Suprapubic skin (tissue), 3 donors: ENCODE results near the gene TTC28.

Experiments
- CTCF ChIP-seq, 2 donors: fragments of 200-600 bp in 1 of 2; fragments of 450-650 bp in 1 of 2; sonication (generic) in 1 of 2; IDR thresholded peaks; one replicate each; pipeline ENCODE4 v1.5.1; 2016 to 2019; ENCODE audit warnings: antibody characterized with exemption in 2 of 2, mild to moderate bottlenecking in 1 of 2, moderate library complexity in 1 of 2
- POLR2AphosphoS5 ChIP-seq, 3 donors: sonication (generic); formaldehyde crosslinking; IDR thresholded peaks; one replicate each; pipeline ENCODE4 v1.6.1; 2017; ENCODE audit warnings: antibody characterized with exemption in 3 of 3

- TF ChIP-seq POLR2AphosphoS5 (IDR thresholded peaks at IDR 0.05) (no peak), CTCF (IDR thresholded peaks at IDR 0.05) (no peak)
Observed at GRCh38 chr22:28239941-28240340, 439.7 kb downstream of the TTC28 start.
